KMS-11 (cell line): ENCODE measurements around the gene CCL13.

Experiments
- H2AFZ ChIP-seq: fragments of 200-600 bp; sonication (generic); 2 replicates; pipeline ENCODE4 v1.6.1; 2016; ENCODE audit warnings: antibody characterized with exemption, mixed run types, low read depth
- H3K27ac ChIP-seq: fragments of 200-600 bp; sonication (generic); 2 replicates; pipeline ENCODE4 v1.6.1; 2016; ENCODE audit warnings: mild to moderate bottlenecking, mixed run types
- H3K27me3 ChIP-seq: fragments of 200-600 bp; sonication (generic); 2 replicates; pipeline ENCODE4 v1.6.1; 2017; ENCODE audit warnings: mild to moderate bottlenecking, low read depth, mixed run types, moderate library complexity; ENCODE audit not compliant: insufficient read depth
- H3K36me3 ChIP-seq: fragments of 200-600 bp; sonication (generic); 2 replicates; pipeline ENCODE4 v1.6.1; 2017; ENCODE audit warnings: mild to moderate bottlenecking, mixed run types; ENCODE audit not compliant: insufficient read depth
- H3K4me1 ChIP-seq: fragments of 200-600 bp; sonication (generic); 2 replicates; pipeline ENCODE4 v1.6.1; 2016; ENCODE audit warnings: mild to moderate bottlenecking, low read depth, mixed run types; ENCODE audit not compliant: poor library complexity, severe bottlenecking
- H3K4me2 ChIP-seq: fragments of 200-600 bp; sonication (generic); 2 replicates; pipeline ENCODE4 v1.7.0; 2016; ENCODE audit warnings: mild to moderate bottlenecking, mixed run types
- H3K4me3 ChIP-seq: fragments of 200-600 bp; sonication (generic); IDR thresholded peaks from 2 replicates; pipeline ENCODE4 v1.6.1; 2017; ENCODE audit warnings: low read depth, low read length, mixed read lengths; ENCODE audit not compliant: insufficient read depth
- H3K79me2 ChIP-seq: fragments of 200-600 bp; sonication (generic); 2 replicates; pipeline ENCODE4 v1.6.1; 2016; ENCODE audit warnings: low read depth, mixed run types; ENCODE audit not compliant: insufficient read depth
- H3K9ac ChIP-seq: fragments of 200-600 bp; sonication (generic); 2 replicates; pipeline ENCODE4 v1.6.1; 2016; ENCODE audit warnings: mild to moderate bottlenecking, mixed run types
- H4K20me1 ChIP-seq: fragments of 200-600 bp; sonication (generic); 2 replicates; pipeline ENCODE4 v1.6.1; 2016; ENCODE audit warnings: mild to moderate bottlenecking, mixed run types; ENCODE audit not compliant: insufficient read depth
- TF ChIP-seq, protein P1 (sequence below): fragments of 200-600 bp; sonication (generic); conservative IDR thresholded peaks from 2 replicates; pipeline ENCODE4 v1.6.1; 2017; ENCODE audit warnings: low read depth, mild to moderate bottlenecking, antibody characterized with exemption, low read length, moderate library complexity, mixed read lengths

Gene CCL13

GRCh38 chr17:34371405-34372100 is 15.3 kb downstream of the CCL13 start:
- Histone ChIP-seq H3K36me3 (no peaks in the 10 kb centered on the region), H3K4me2 (peak overlapping the region; percentile 65), H3K4me1 (peaks cover 100% of the 10 kb centered on the region), H3K27ac (peak overlapping the region; percentile 89), H3K79me2 (no peaks in the 10 kb centered on the region), H3K4me3 (no peak overlapping the region), H4K20me1 (no peaks in the 10 kb centered on the region), H3K9ac (peak overlapping the region; percentile 51; the same call in 1 of the 2 replicates), H2AFZ (no peak overlapping the region), H3K27me3 (no peaks in the 10 kb centered on the region)
- TF ChIP-seq, protein P1, sequence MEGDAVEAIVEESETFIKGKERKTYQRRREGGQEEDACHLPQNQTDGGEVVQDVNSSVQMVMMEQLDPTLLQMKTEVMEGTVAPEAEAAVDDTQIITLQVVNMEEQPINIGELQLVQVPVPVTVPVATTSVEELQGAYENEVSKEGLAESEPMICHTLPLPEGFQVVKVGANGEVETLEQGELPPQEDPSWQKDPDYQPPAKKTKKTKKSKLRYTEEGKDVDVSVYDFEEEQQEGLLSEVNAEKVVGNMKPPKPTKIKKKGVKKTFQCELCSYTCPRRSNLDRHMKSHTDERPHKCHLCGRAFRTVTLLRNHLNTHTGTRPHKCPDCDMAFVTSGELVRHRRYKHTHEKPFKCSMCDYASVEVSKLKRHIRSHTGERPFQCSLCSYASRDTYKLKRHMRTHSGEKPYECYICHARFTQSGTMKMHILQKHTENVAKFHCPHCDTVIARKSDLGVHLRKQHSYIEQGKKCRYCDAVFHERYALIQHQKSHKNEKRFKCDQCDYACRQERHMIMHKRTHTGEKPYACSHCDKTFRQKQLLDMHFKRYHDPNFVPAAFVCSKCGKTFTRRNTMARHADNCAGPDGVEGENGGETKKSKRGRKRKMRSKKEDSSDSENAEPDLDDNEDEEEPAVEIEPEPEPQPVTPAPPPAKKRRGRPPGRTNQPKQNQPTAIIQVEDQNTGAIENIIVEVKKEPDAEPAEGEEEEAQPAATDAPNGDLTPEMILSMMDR, result no peak

GRCh38 chr17:34374457-34374856 is 18.2 kb downstream of the CCL13 start:
- Histone ChIP-seq H3K9ac (no peak overlapping the region), H3K4me2 (peak overlapping the region; percentile 14; the same call in 1 of the 2 replicates)

GRCh38 chr17:34375426-34375997 is 19.2 kb downstream of the CCL13 start:
- no peak overlapping the region for H3K9ac ChIP-seq
- no peak overlapping the region for H3K4me3 ChIP-seq
- H3K4me2 ChIP-seq, result peak overlapping the region; percentile 83; the same call in 1 of the 2 replicates
- no peaks in the 10 kb centered on the region for H4K20me1 ChIP-seq
- no peaks in the 10 kb centered on the region for H3K79me2 ChIP-seq
- no peaks in the 10 kb centered on the region for H3K27me3 ChIP-seq
- no peaks in the 10 kb centered on the region for H3K36me3 ChIP-seq
- TF ChIP-seq, protein P1, result no peak
- H3K4me1 ChIP-seq, result peaks cover 99% of the 10 kb centered on the region
- no peak overlapping the region for H3K27ac ChIP-seq
- H2AFZ ChIP-seq, result no peak overlapping the region

More at GRCh38 chr17:34374457-34374856, 18.2 kb downstream of the CCL13 start:
- Histone ChIP-seq H3K79me2 (no peaks in the 10 kb centered on the region), H3K4me1 (peaks cover 99% of the 10 kb centered on the region), H3K4me3 (no peak overlapping the region), H4K20me1 (no peaks in the 10 kb centered on the region), H3K27ac (no peak overlapping the region), H2AFZ (no peak overlapping the region), H3K27me3 (no peaks in the 10 kb centered on the region), H3K36me3 (no peaks in the 10 kb centered on the region)
- TF ChIP-seq, protein P1, result no peak

DNA sequence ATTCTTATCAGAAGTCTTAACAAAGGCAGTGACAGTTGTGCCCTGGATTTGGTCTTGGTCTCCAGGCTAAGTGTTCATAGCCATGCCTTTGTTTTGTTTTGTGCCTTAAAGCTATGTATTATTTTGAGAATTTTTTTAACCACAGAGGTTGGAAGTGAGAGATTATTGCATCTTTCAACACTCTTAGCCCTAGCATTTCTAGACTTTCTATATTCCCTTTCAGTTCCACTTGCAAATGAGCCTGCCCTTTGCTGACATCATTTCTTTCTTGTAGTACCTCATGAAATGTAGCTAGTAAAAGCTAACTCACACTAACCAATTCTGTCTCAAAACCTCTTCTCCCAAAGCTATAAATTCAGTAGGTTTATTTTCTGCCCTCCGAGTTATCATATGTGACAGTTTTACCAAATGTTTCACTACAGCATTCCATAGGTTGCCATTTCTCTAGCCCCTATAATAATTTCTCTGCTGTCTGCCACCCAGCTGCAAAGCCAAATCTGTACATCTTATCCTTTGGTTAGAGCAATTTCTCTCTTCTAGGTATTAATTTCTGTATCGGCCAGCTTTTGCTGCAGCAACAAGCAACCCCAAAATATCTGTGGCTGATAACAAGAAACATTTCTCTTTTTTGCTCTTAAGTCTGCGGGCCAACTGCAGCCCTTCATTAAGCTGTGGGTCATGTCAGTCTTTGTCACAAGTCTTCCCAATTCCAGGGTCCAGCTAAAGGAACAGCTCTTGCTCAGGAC is 21.0 kb downstream of the CCL13 start:
- H3K27ac ChIP-seq, result peak overlapping the region; percentile 78
- H3K4me1 ChIP-seq, result peaks cover 97% of the 10 kb centered on the region
- H3K9ac ChIP-seq, result peak overlapping the region; percentile 28; the same call in 1 of the 2 replicates
- H3K4me3 ChIP-seq, result no peak overlapping the region
- peak overlapping the region; percentile 83 for H3K4me2 ChIP-seq
- H2AFZ ChIP-seq, result no peak overlapping the region
- no peaks in the 10 kb centered on the region for H4K20me1 ChIP-seq
- H3K79me2 ChIP-seq, result no peaks in the 10 kb centered on the region
- TF ChIP-seq, protein P1, result no peak
- no peaks in the 10 kb centered on the region for H3K27me3 ChIP-seq
- no peaks in the 10 kb centered on the region for H3K36me3 ChIP-seq
